ACC112 (cell line): Measurements from ENCODE around the gene MARCO.

ENCODE experiments used
- H2AFZ ChIP-seq: fragments of 200-600 bp; sonication (generic); one replicate; pipeline ENCODE4 v1.6.0; 2017; ENCODE audit warnings: antibody characterized with exemption, low read length; ENCODE audit not compliant: unreplicated experiment
- H3K27ac ChIP-seq: fragments of 200-600 bp; sonication (generic); 2 replicates; pipeline ENCODE4 v1.5.1; 2014; ENCODE audit warnings: low read depth, mild to moderate bottlenecking, antibody characterized with exemption, low read length, moderate library complexity
- H3K27me3 ChIP-seq: fragments of 200-600 bp; sonication (generic); 2 replicates; pipeline ENCODE4 v1.6.1; 2014; ENCODE audit warnings: mild to moderate bottlenecking, antibody characterized with exemption, low read length, moderate library complexity, mixed read lengths; ENCODE audit not compliant: insufficient read depth
- H3K36me3 ChIP-seq: fragments of 200-600 bp; sonication (generic); 2 replicates; pipeline ENCODE4 v1.6.1; 2016; ENCODE audit warnings: mild to moderate bottlenecking, antibody characterized with exemption, low read length, moderate library complexity, mixed read lengths; ENCODE audit not compliant: insufficient read depth
- H3K4me1 ChIP-seq: fragments of 200-600 bp; sonication (generic); one replicate; pipeline ENCODE4 v1.6.1; 2016; ENCODE audit warnings: low read length, mixed read lengths; ENCODE audit not compliant: insufficient read depth, unreplicated experiment, control insufficient read depth
- H3K4me3 ChIP-seq: fragments of 200-600 bp; sonication (generic); 2 replicates; pipeline ENCODE4 v1.5.1; 2014; ENCODE audit warnings: mild to moderate bottlenecking, low read depth, low read length
- H3K79me2 ChIP-seq: fragments of 200-600 bp; sonication (generic); one replicate; pipeline ENCODE4 v1.6.0; 2016; ENCODE audit warnings: low read length; ENCODE audit not compliant: control insufficient read depth, unreplicated experiment, insufficient read depth

Gene MARCO

DNA sequence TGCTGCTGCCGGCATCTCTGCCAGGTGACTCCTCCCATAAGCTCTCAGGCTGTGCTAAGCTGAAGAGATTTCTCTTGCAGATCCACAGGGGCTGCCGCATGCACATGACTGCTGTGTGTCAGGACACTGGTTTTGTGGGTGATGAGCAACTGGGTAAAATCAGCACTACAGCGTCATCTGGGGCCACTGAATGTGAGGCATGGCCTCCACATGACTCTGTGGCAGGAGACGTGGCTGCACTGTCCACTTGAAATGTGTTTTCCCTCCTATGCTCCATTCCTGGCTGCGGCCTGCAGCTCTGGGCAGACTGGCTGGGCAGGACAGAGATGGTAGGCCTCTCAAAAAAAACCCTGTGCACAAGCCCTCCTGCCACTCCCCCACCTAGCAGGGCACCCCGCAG, 63.6 kb downstream of the MARCO start:
- peaks cover 36% of the 10 kb centered on the region for H3K27me3 ChIP-seq
- no peaks in the 10 kb centered on the region for H3K79me2 ChIP-seq
- H2AFZ ChIP-seq: no peak overlapping the region
- no peak overlapping the region for H3K27ac ChIP-seq
- no peaks in the 10 kb centered on the region for H3K4me1 ChIP-seq
- no peak overlapping the region for H3K4me3 ChIP-seq
- H3K36me3 ChIP-seq: no peaks in the 10 kb centered on the region

GRCh38 chr2:119006441-119006840, 64.4 kb downstream of the MARCO start:
- no peak overlapping the region for H3K4me3 ChIP-seq
- peaks cover 43% of the 10 kb centered on the region for H3K27me3 ChIP-seq
- H3K4me1 ChIP-seq: no peaks in the 10 kb centered on the region
- no peak overlapping the region for H2AFZ ChIP-seq
- H3K79me2 ChIP-seq: no peaks in the 10 kb centered on the region
- H3K27ac ChIP-seq: no peak overlapping the region
- no peaks in the 10 kb centered on the region for H3K36me3 ChIP-seq

- Histone ChIP-seq H3K4me1 (no peaks in the 10 kb centered on the region), H3K27ac (no peak overlapping the region), H3K27me3 (peaks cover 60% of the 10 kb centered on the region), H2AFZ (no peak overlapping the region), H3K4me3 (no peak overlapping the region), H3K79me2 (no peaks in the 10 kb centered on the region), H3K36me3 (no peaks in the 10 kb centered on the region)
These were observed 66.1 kb downstream of the MARCO start for GRCh38 chr2:119008108-119008507.

DNA sequence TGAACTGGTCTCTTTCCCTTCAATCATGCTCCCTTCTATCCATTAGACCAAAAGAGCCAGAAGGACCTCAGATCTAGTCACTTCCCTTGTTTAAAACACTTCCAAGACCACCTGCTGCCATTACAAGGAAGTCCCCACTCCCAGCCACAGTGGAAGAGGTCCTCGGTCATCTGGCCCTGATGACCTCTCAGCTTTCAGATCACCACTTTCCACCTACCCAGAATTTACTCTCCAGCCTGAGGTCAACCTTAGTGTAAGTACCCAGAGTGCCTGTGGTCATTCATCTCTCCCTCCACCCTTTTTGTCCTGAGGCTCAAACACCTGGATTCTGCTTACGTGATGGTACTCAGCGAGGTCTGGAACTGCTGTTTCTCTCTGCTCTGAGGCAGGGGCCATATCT, 67.1 kb downstream of the MARCO start:
- peaks cover 60% of the 10 kb centered on the region for H3K27me3 ChIP-seq
- no peak overlapping the region for H3K4me3 ChIP-seq
- H2AFZ ChIP-seq: no peak overlapping the region
- H3K27ac ChIP-seq: no peak overlapping the region
- H3K79me2 ChIP-seq: no peaks in the 10 kb centered on the region
- no peaks in the 10 kb centered on the region for H3K4me1 ChIP-seq
- no peaks in the 10 kb centered on the region for H3K36me3 ChIP-seq

DNA sequence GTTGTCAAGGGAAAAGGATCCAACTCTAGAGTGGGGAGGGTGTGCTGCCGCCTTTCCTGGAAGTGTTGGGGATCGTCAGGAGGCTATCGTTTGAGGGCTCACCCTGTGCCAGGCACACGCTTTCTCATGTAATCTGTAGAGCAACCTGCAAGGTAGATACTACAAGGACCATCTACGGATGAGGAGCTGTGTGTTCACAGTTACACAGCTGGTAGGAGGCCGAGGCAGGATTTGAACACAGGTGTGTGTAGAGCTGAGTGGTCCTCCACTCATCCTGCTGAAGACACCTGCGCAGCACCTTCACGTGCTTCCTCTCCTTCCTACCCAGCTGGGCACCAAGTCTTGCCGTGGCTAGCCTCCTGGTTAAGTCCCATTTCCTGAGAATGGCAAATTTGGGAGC, 68.3 kb downstream of the MARCO start:
- Histone ChIP-seq H3K79me2 (no peaks in the 10 kb centered on the region), H2AFZ (no peak overlapping the region), H3K27ac (no peak overlapping the region), H3K27me3 (peaks cover 60% of the 10 kb centered on the region), H3K36me3 (no peaks in the 10 kb centered on the region), H3K4me1 (no peaks in the 10 kb centered on the region), H3K4me3 (no peak overlapping the region)

DNA sequence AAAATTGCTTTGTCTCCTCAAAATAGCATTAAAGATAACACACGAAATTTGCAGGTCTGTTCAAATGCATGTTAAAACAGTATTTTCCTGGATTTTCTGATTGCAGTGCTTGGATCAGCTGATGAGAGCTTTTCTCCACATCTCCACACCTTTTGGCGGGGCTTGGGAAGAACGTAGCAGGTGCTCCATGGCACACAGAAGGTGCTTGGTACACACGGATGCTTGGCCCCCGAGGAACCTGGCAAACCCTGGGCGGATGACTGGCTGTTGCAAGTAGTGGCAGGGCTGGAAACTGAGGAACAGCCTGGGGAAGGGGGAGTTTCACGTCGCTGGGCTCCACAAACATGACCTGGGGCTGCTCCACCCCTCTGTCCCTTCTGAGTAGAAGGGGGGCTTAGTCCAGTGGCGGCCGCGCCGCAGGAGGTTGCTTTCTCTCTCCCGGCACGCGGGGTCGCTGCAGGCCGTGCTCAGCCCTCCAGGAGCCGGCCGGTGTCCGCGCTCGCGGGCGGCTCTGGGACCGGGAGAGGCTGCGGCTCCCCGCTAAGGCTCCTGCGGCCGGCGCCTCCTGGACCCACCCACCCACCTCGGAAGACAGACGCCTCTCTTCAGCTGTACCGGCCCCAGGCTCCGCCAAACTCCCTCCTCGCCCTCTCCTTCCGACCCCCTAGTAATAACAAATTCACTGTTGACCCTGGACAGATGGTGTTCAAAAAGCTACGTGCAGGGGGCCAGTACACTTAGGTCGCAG, 69.3 kb downstream of the MARCO start:
- Histone ChIP-seq H3K79me2 (no peaks in the 10 kb centered on the region), H3K27me3 (peaks cover 68% of the 10 kb centered on the region), H3K4me3 (no peak overlapping the region), H3K36me3 (no peaks in the 10 kb centered on the region), H2AFZ (no peak overlapping the region), H3K4me1 (no peaks in the 10 kb centered on the region), H3K27ac (no peak overlapping the region)

- no peaks in the 10 kb centered on the region for H3K4me1 ChIP-seq
- H3K36me3 ChIP-seq: no peaks in the 10 kb centered on the region
- no peaks in the 10 kb centered on the region for H3K79me2 ChIP-seq
- H3K4me3 ChIP-seq: no peak overlapping the region
- H3K27ac ChIP-seq: no peak overlapping the region
- H3K27me3 ChIP-seq: peaks cover 73% of the 10 kb centered on the region
- no peak overlapping the region for H2AFZ ChIP-seq
These were observed 69.9 kb downstream of the MARCO start for GRCh38 chr2:119011910-119012209.

DNA sequence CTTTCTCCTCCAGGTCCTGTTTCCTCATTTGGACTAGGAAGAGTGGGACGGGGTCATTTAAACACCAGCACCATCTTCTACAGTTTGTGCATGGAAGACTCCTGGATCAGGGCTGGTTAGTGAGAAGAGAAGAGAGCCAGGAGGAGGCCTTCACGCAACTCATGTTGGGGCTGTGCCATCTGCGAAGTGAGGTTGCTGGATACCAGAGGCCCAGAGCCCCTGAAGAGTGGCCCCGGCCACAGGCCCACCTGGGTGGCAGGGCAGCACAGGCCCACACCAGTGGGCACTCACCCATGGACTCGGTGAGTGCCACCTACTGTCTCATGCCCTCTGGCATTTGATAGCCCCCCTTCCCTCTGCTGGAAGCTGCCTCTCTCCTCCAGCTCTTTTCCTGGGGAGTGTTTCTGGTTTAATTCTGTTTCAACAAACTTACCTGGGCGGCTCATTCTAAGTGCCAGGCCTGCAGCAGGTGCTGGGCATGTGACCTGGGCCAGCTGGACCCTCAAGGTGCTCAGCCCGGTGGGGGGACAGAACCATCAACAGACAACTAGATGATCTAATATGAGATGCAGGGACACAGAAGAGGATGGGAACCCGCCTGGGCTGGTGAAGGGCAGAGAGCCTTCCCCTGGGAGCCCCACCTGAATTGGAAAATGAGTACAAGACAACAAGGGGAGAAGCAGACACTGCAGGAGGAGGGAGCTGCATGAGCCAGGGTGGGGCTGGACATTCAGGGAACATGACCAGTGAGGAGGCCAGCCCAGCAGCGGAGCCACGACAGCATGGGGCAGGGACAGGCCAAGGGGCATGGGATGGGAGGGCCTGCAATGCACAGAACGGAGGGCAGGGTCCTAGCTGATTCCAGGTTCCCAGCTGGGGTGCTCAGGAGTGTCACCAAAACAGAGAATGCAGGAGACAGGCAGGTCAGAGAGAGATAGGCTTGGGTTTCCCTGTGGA, 70.6 kb downstream of the MARCO start:
- Histone ChIP-seq H3K79me2 (no peaks in the 10 kb centered on the region), H3K4me1 (no peaks in the 10 kb centered on the region), H3K27ac (no peak overlapping the region), H3K4me3 (no peak overlapping the region), H2AFZ (no peak overlapping the region), H3K27me3 (peaks cover 73% of the 10 kb centered on the region), H3K36me3 (no peaks in the 10 kb centered on the region)

GRCh38 chr2:119013671-119014070, 71.7 kb downstream of the MARCO start:
- no peaks in the 10 kb centered on the region for H3K4me1 ChIP-seq
- peaks cover 73% of the 10 kb centered on the region for H3K27me3 ChIP-seq

GRCh38 chr2:119015845-119016244, 73.9 kb downstream of the MARCO start:
- no peaks in the 10 kb centered on the region for H3K36me3 ChIP-seq
- H3K27ac ChIP-seq: no peak overlapping the region
- no peaks in the 10 kb centered on the region for H3K4me1 ChIP-seq
- H2AFZ ChIP-seq: no peak overlapping the region
- no peak overlapping the region for H3K4me3 ChIP-seq
- peaks cover 61% of the 10 kb centered on the region for H3K27me3 ChIP-seq
- no peaks in the 10 kb centered on the region for H3K79me2 ChIP-seq

More at GRCh38 chr2:119013671-119014070, 71.7 kb downstream of the MARCO start:
- no peak overlapping the region for H3K4me3 ChIP-seq
- H3K27ac ChIP-seq: no peak overlapping the region
- no peaks in the 10 kb centered on the region for H3K36me3 ChIP-seq
- H3K79me2 ChIP-seq: no peaks in the 10 kb centered on the region
- H2AFZ ChIP-seq: no peak overlapping the region

- no peaks in the 10 kb centered on the region for H3K79me2 ChIP-seq
- no peak overlapping the region for H3K4me3 ChIP-seq
- H3K36me3 ChIP-seq: no peaks in the 10 kb centered on the region
- no peak overlapping the region for H2AFZ ChIP-seq
- H3K27me3 ChIP-seq: peaks cover 73% of the 10 kb centered on the region
- no peaks in the 10 kb centered on the region for H3K4me1 ChIP-seq
- no peak overlapping the region for H3K27ac ChIP-seq
These were observed 77.5 kb downstream of the MARCO start for GRCh38 chr2:119019521-119019920.
